K562 (cell line): ENCODE measurements around the gene ODR4. TPM values are rescaled to one million over a fixed set of nuclear protein-coding genes. Genes with fewer than 3 reads are reported as not detected.

ENCODE experiments used
- ATAC-seq: fragments of 200-7000 bp; cut with Tn5 transposase; 3 replicates; pipeline ENCODE4 v1.9.1; 2020; ENCODE audit warnings: moderate library complexity
- BruUV-seq: library from RNA; stranded (reverse); fragments of 400-500 nt; replicated peaks from 2 replicates; lab custom pipeline; 2021; lab: Mats Ljungman, UMichigan
- CTCF ChIA-PET: fragments of 300-600 bp; formaldehyde crosslinking; extraction: SDS; loops from one replicate; lab custom pipeline; 2021; ENCODE audit warnings: low intra/inter-chr PET ratio; lab: Yijun Ruan, JAX
- POLR2A ChIA-PET: fragments of 300-600, 350-650 bp; sonication (Branson Sonifier 250); formaldehyde crosslinking; extraction: SDS; loops from one replicate; lab custom pipeline; 2021; ENCODE audit warnings: antibody characterized with exemption, inconsistent platforms; lab: Yijun Ruan, JAX
- DNase-seq, 4 experiments: peaks; one replicate each; pipeline versions ENCODE4 v3.0.0 to v3.0.0-alpha.2; 2011 to 2018; ENCODE audit warnings: low spot score in 3 of 4, mixed read lengths in 3 of 4; ENCODE audit errors: extremely low read depth in 1 of 4
- FAIRE-seq: peaks from 2 replicates; lab custom pipeline; 2011; peaks lifted over from hg19 to GRCh38; lab: Jason Lieb, UNC
- H2AFZ ChIP-seq: 2 replicates; pipeline ENCODE4 v1.6.0; 2011; ENCODE audit warnings: low read depth, low read length, control low read depth, inconsistent platforms
- H3K27ac ChIP-seq: fragments of 200-600 bp; 3 replicates; pipeline ENCODE4 v1.8.0; 2011; ENCODE audit warnings: low read depth, mild to moderate bottlenecking, control low read depth, inconsistent platforms, low read length, moderate library complexity, mixed read lengths; ENCODE audit errors: extremely low read depth
- H3K27me3 ChIP-seq, 2 experiments: fragments of 300-600 bp in 1 of 2; 2 replicates in 1 of 2; 3 replicates in 1 of 2; pipeline versions ENCODE4 v1.6.0 to v1.8.0; 2011; ENCODE audit warnings: inconsistent platforms in 2 of 2, low read length in 2 of 2, mild to moderate bottlenecking in 1 of 2, mixed read lengths in 1 of 2, moderate library complexity in 1 of 2; ENCODE audit not compliant: control insufficient read depth in 2 of 2, insufficient read depth in 2 of 2
- H3K36me3 ChIP-seq: fragments of 300-600 bp; 3 replicates; pipeline ENCODE4 v1.8.0; 2011; ENCODE audit warnings: mild to moderate bottlenecking, low read length, inconsistent platforms; ENCODE audit not compliant: control insufficient read depth, insufficient read depth
- H3K4me1 ChIP-seq, 2 experiments: fragments of 200-600 bp in 1 of 2; replicated peaks in 1 of 2; 2 replicates in 1 of 2; 3 replicates in 1 of 2; pipeline versions ENCODE4 v1.5.1 to v1.8.0; 2011; ENCODE audit warnings: inconsistent platforms in 2 of 2, low read length in 2 of 2, mild to moderate bottlenecking in 1 of 2, mixed read lengths in 1 of 2, moderate library complexity in 1 of 2; ENCODE audit not compliant: control insufficient read depth in 2 of 2, insufficient read depth in 2 of 2
- H3K4me2 ChIP-seq: 2 replicates; pipeline ENCODE4 v1.6.1; 2011; ENCODE audit warnings: low read length, control low read depth, inconsistent platforms, mixed read lengths; ENCODE audit not compliant: insufficient read depth
- H3K4me3 ChIP-seq: fragments of 200-600 bp; sonication (generic), shearing (Covaris generic); 2 replicates; pipeline ENCODE4 v1.5.1; 2016; ENCODE audit warnings: control low read depth, inconsistent platforms
- H3K79me2 ChIP-seq: fragments of 200-600 bp; 3 replicates; pipeline ENCODE4 v1.8.0; 2011; ENCODE audit warnings: low read length, inconsistent platforms; ENCODE audit not compliant: control insufficient read depth, insufficient read depth
- H3K9ac ChIP-seq, 2 experiments: 2 replicates each; pipeline versions ENCODE4 v1.6.0 to v1.6.1; 2011; ENCODE audit warnings: low read depth in 2 of 2, low read length in 2 of 2, control low read depth in 1 of 2, inconsistent platforms in 1 of 2, mild to moderate bottlenecking in 1 of 2, mixed read lengths in 1 of 2; ENCODE audit not compliant: insufficient read depth in 1 of 2
- H3K9me1 ChIP-seq: one replicate; pipeline ENCODE4 v1.6.0; 2011; ENCODE audit warnings: inconsistent platforms, mild to moderate bottlenecking, low read length, moderate library complexity; ENCODE audit not compliant: control insufficient read depth, insufficient read depth
- H3K9me3 ChIP-seq: replicated peaks from 2 replicates; pipeline ENCODE4 v1.5.1; 2011; ENCODE audit warnings: low read depth, low read length, inconsistent platforms; ENCODE audit not compliant: control insufficient read depth, insufficient read depth
- H4K20me1 ChIP-seq: replicated peaks from 2 replicates; pipeline ENCODE4 v1.6.1; 2011; ENCODE audit warnings: low read length, inconsistent platforms, mixed read lengths; ENCODE audit not compliant: control insufficient read depth, insufficient read depth
- CBX3 ChIP-seq, 2 experiments: IDR thresholded peaks; 1 replicate in 1 of 2; 2 replicates in 1 of 2; pipeline ENCODE4 v1.6.1; 2012; ENCODE audit warnings: inconsistent platforms in 2 of 2, low read length in 2 of 2, borderline replicate concordance in 1 of 2, control low read depth in 1 of 2
- FOXA3 ChIP-seq, 2 experiments: fragments of 450-650 bp in 1 of 2; sonication (generic) in 1 of 2; formaldehyde crosslinking; IDR thresholded peaks in 1 of 2; conservative IDR thresholded peaks in 1 of 2; 2 replicates each; pipeline versions ENCODE4 v1.4.0 to v1.8.0; 2020 to 2022; ENCODE audit warnings: mild to moderate bottlenecking in 2 of 2, missing genetic modification reagents in 1 of 2
- OTX1 ChIP-seq: fragments of 450-650 bp; formaldehyde crosslinking; IDR thresholded peaks from 2 replicates; pipeline ENCODE4 v1.4.0; 2022; ENCODE audit warnings: mild to moderate bottlenecking
- RAD21 ChIP-seq, 2 experiments: fragments of 250-450 bp in 1 of 2; fragments of 450-650 bp in 1 of 2; sonication (Bioruptor Pico) in 1 of 2; formaldehyde crosslinking in 1 of 2; IDR thresholded peaks in 1 of 2; conservative IDR thresholded peaks in 1 of 2; 2 replicates each; pipeline versions ENCODE4 v1.4.0 to v1.8.0; 2020 to 2022; ENCODE audit warnings: mild to moderate bottlenecking in 2 of 2, moderate library complexity in 1 of 2
- SMAD1 ChIP-seq: fragments of 150-350 bp; IDR thresholded peaks from 2 replicates; pipeline ENCODE4 v1.6.1; 2014; ENCODE audit warnings: low read length, low read depth; ENCODE audit not compliant: partially characterized antibody
- SMARCE1 ChIP-seq: fragments of 450-650 bp; IDR thresholded peaks from 2 replicates; pipeline ENCODE4 v1.7.1; 2016; ENCODE audit warnings: mild to moderate bottlenecking
- WGBS: fragments of 100-300 bp; shearing (Covaris generic); methylation state at CpG from one replicate; pipeline ENCODE4 v1.1.6; 2016; ENCODE audit warnings: low coverage, mixed read lengths; ENCODE audit not compliant: insufficient coverage; ENCODE audit errors: missing lambda C conversion rate; 5-methylcytosine and 5-hydroxymethylcytosine counted together
- in situ Hi-C: fragments of 300-500 bp; cut with MboI; formaldehyde crosslinking; loops from 4 replicates; pipeline ENCODE4 v1.15.0; 2018; ENCODE audit warnings: inconsistent platforms, mixed read lengths
- intact Hi-C: fragments of 100-400 bp; cut with micrococcal nuclease; formaldehyde crosslinking; loops from 2 replicates; pipeline ENCODE4 v1.14.2; 2022
- polyA plus RNA-seq, 8 experiments: library from polyadenylated mRNA; depleted of rRNA in 4 of 8; stranded (reverse) in 5 of 8; unstranded in 3 of 8; fragments of >200 nt; fragmentation: Nextera tagmentation in 2 of 8; fragmentation: Illumina TruSeq in 1 of 8; extraction: Ambion mirVana in 2 of 8; extraction: Trizol in 1 of 8; gene quantifications; 2 replicates each; pipeline versions ENCODE4 v1.2.1 to v1.2.3, GENCODE V29; 2011 to 2014; ENCODE audit warnings: inconsistent platforms in 1 of 8, missing spikeins in 1 of 8
- total RNA-seq, 7 experiments: library from RNA; depleted of rRNA in 6 of 7; stranded (reverse); fragments of >200 nt in 6 of 7; fragmentation: Illumina TruSeq in 2 of 7; extraction: Trizol in 2 of 7; gene quantifications; 2 replicates each; pipeline versions ENCODE4 v1.2.1 to v1.2.3, GENCODE V29; 2011 to 2021; ENCODE audit warnings: low replicate concordance in 1 of 7

The ODR4 gene
- total and polyA plus RNA-seq, 9 of the 15 experiments (the other 6 are each of a cell fraction or from before 2014, with no cell fraction given), result 23.1 to 63.9 (median 44.1) TPM

- CTCF ChIA-PET, result no interaction called here
- Histone ChIP-seq H3K9me3 (no peaks in the 10 kb centered on the region), H3K4me1 (no peaks in the 10 kb centered on the region), H3K4me2 (no peak overlapping the region), H3K9ac (no peak overlapping the region), H4K20me1 (no peaks in the 10 kb centered on the region), H3K79me2 (no peaks in the 10 kb centered on the region), H3K27me3 (no peaks in the 10 kb centered on the region), H3K27ac (no peak overlapping the region), H3K36me3 (no peaks in the 10 kb centered on the region), H2AFZ (no peak overlapping the region), H3K9me1 (no peaks in the 10 kb centered on the region), H3K4me3 (no peak overlapping the region)
- no TSS peak for BruUV-seq
- 0% methylated on average over 1 of the region's 1 CpG for WGBS
- no peak for FAIRE-seq
- no peak for DNase-seq
- TF ChIP-seq OTX1 (no peak), CBX3 (IDR thresholded peaks at IDR 0.05; ENCODE audit: borderline replicate concordance in 1 of 2, low read length in 2 of 2) (no peak), FOXA3 (CRISPR knock-in tag; conservative IDR thresholded peaks at IDR 0.05 in 1 of 2, IDR thresholded peaks at IDR 0.05 in 1 of 2) (peak in 1 of 2 experiments; percentile 47; a peak in 1 of 4 replicates), SMARCE1 (no peak), RAD21 (CRISPR knock-in tag; conservative IDR thresholded peaks at IDR 0.05 in 1 of 2, IDR thresholded peaks at IDR 0.05 in 1 of 2) (no peak), SMAD1 (no peak)
- in situ Hi-C loops (no loop called here), intact Hi-C loops (no loop called here)
- ATAC-seq, result no peak
- POLR2A ChIA-PET, result no interaction called here
These were observed 67.2 kb downstream of the ODR4 start for GRCh38 chr1:186442651-186443375.
